NCI-H2196 (cell line): Measurements from ENCODE around the gene PCED1A.
"Not testable (repeated sequence)": the region's sequence is repeated elsewhere in the genome, so short reads cannot be mapped to it uniquely, and the experiment has no call there.

ENCODE experiments used
- DNase-seq: peaks from one replicate; lab custom pipeline; 2025; ENCODE audit not compliant: unreplicated experiment; lab: John Stamatoyannopoulos, UW

PCED1A gene

DNA sequence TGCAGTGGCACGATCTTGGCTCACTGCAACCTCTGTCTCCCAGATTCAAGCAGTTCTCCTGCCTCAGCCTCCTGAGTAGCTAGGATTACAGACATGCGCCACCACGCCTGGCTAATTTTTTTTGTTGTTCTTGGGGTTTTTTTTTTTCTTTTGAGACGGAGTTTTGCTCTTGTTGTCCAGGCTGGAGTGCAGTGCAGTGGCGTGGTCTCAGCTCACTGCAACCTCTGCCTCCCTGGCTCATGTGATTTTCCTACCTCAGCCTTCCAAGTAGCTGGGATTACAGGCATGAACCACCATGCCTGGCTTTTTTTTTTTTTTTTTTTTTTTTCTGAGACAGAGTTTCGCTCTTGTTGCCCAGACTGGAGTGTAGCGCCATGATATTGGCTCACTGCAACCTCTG lies 9.2 kb downstream of the PCED1A start:
- DNase-seq: not testable (repeated sequence)

- no peak for DNase-seq
These were observed 11.1 kb downstream of the PCED1A start for GRCh38 chr20:2829376-2829775.

GRCh38 chr20:2826655-2827054 lies 13.8 kb downstream of the PCED1A start:
- DNase-seq: no peak

DNA sequence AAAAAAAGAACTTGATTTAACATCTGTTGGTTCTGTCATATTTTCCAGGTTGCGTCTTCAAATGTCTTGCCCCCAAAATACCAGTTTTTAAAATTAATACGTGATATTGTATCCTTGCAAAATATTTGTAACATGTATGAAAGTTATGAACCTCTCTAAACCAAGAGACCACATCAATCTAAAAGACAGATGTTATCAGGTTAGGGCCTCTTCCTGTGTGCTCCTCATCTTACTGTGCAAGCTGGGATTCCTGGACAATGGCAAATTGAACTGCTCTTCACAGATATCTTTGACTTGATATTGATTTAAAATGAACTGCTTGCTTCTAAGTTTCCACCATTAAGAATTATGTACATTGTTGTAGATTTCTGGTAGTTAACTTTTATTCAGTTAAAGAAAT lies 14.7 kb downstream of the PCED1A start:
- DNase-seq: no peak

DNA sequence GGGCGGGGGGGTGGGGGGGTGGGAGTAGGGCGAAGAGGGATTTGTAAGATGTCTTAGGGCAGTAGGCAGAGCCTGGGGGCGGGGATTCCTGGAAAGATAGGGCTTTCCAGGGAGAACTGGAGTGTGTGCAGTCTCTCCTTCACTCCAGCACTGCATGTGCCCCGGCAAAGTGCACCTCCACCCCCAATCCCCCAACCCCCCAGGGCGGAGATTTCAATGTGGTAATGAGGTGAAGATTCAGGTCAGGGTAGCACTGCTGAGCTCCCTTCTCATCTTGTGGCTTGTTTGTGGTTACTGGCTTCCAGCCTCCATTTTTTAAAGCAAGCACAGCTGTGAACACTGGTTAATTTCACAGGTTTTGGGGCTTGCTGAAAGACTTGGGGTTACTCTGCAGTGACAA lies 18.4 kb downstream of the PCED1A start:
- DNase-seq: no peak

DNA sequence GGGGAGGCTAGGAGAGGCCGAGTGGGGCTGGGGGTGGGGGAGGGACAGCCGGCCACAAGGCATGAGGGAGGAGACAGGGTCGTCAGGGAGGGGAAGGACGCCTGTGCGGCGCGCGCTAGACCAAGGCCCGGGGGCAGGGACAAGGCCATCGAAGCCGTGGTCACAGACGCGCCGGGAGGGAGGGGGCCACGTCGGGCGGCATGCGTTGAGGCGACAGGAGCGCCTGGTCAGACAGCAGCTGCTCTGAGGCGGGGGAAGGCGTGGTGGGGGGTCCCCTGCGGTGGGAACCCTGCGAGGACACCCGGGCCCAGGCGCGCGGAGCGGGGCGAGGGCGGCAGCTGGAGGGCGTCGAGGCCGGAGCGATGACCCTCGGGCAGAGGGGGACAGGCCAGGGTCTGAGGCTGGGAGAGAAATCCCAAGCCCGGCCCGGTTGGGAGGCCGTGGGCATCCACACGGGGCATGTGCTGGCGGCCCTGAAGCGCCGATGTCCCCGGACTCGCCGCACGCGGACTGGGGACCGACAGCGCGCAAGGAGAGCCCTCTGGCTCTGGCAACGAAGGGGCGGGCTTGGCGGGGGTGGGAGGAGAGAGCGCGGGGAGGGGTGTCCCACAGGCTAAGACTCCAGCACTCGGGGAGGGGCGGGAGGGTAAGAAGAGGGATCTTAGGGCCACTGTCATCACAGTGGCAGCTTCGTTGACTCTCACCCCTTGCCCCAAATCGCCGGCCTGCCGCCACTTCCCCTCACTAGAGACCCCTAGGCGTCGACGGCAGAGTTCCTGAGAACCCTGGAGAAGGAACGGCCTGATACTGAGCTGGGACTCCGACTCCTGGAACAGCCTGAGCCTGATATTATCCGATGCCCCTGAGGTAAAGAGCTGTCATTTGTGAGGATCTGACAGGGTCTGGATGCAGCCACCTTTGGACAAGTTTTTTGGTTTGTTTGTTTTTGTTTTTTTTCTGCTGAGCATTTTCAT lies 19.3 kb downstream of the PCED1A start:
- DNase-seq: no peak

DNA sequence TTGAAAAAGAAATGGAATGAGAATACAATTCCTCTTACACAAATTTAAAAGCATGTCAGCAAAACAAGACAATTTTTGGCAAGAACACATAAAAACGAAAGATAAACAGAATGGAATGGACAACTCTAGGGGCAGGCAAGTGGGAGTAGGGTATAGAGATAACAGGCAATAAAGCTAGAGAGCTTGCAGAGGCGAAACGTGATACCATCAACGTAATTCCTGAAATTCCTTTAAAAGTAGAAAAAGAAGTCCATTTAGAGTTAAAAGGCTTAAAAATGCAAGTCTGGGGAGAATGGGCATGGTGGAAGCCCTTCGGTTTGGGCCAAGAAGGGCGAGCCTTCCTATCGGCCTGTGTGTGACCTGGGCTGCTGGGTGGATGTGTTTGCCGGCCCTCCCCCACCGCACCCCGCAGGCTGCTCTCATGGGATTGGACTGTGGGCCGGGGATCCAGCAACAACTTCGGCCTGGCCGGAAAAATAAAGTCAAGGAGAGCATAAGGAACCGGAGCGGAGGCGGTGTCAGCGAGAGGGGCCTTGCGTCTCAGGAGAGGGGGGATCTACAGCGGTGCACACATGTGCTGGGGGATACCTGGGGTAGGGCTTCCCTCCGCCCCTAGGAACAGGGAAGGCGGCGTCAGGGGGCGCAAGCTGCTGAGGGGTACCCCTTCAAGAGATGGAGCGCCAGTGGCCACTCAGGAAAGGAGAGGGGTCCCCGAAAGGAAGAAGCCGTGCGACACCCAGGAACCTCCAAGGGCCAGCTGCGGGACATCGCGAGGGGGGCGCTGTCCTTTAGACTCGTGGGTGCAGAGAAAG lies 20.2 kb downstream of the PCED1A start:
- DNase-seq: no peak

GRCh38 chr20:2817891-2818595 lies 22.4 kb downstream of the PCED1A start:
- DNase-seq: no peak

GRCh38 chr20:2817341-2817726 lies 23.1 kb downstream of the PCED1A start:
- no peak for DNase-seq

DNA sequence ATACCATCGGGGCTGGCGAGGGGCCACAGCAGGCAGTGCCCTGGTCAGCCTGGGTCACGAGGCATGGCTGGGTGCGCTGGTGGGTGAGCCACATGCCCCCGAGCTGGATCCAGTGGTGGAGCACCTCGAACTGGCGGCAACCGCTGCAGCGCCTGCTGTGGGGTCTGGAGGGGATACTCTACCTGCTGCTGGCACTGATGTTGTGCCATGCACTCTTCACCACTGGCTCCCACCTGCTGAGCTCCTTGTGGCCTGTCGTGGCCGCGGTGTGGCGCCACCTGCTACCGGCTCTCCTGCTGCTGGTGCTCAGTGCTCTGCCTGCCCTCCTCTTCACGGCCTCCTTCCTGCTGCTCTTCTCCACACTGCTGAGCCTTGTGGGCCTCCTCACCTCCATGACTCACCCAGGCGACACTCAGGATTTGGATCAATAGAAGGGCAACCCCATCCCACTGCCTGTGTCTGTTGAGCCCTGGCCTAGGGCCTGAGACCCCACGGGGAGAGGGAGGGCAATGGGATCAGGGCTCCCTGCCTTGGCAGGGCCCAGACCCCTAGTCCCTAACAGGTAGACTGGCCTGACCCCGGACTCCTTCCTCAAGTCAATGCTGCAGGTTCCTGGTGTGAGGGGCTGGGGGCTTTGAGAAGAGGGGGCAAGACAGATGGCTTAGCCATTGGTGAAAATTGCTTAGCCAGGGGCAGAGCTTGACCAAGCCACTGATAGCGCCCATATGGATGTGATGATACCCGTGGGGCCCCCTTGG lies 23.7 kb downstream of the PCED1A start:
- DNase-seq: no peak

DNA sequence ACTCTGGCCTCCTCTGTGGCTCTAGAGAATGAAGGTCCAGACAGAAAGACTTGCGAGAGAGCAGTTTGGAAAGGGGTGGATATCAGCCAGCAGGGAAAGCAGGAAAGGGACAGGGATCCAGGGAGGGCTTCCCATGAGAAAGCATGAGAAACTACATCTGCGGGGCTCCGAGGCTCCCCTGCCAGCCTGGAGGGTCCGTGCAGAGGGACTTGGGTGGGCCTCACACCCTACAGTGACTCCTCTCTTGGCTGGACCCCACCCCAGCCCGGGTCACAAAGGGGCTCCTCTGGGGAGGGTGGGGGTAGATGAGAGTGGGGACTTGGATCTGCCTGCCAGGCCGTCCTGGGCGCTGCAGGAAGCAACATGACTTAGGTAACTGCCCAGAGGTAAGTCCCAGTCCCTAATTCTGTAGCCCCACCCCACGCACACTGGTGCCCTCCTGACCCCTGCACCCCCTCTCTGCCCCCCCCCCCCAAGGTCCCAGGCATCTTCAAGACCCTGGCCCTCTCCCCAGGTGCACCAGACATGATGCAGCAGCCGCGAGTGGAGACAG lies 24.3 kb downstream of the PCED1A start, which contains the start of gene TMEM239:
Gene TMEM239, plus strand, starts transcription at position 335 of the 553 bp plus-strand sequence. Its CDS starts 191 bp downstream, at position 526.
- no peak for DNase-seq

DNA sequence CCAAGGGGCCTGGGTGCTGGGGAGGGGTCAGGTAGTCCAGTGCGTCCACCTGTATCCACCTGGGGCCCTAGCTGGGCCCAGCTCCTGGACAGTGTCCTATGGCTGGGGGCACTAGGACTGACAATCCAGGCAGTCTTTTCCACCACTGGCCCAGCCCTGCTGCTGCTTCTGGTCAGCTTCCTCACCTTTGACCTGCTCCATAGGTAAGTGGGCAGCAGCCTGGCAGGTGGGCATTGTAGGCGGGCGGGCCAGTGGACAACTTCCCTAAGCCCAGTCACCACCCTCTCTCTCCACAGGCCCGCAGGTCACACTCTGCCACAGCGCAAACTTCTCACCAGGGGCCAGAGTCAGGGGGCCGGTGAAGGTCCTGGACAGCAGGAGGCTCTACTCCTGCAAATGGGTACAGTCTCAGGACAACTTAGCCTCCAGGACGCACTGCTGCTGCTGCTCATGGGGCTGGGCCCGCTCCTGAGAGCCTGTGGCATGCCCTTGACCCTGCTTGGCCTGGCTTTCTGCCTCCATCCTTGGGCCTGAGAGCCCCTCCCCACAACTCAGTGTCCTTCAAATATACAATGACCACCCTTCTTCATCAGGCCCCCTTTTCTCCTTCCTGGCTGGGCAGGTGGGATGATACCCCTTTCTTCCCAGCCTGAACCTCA lies 25.1 kb downstream of the PCED1A start:
- no peak for DNase-seq

GRCh38 chr20:2814587-2815051 lies 25.8 kb downstream of the PCED1A start, which contains the start of gene C20orf141:
C20orf141 (plus strand) TSS chr20:2814987; CDS start chr20:2815185, 198 bp downstream.
- DNase-seq: no peak

DNA sequence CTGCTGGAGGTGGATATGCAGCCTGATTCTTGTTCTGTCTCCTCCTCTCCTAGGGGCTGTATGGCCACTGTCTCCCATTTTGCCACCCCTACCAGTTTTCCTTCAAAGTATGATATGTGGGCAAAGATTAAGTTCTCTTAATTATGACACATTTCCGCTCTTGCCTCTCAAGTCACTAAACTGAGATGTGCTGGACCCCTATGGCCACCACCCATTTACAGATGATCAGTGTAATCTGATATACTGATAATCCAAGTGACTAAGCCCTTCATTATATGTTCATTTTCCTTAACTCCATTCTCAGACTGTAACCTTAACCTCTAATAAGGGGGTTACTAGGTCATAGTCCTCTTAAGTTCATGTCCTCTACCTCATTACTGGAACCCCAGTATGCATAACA lies 26.4 kb downstream of the PCED1A start:
- no peak for DNase-seq

GRCh38 chr20:2812189-2812588 lies 28.3 kb downstream of the PCED1A start:
- DNase-seq: no peak

DNA sequence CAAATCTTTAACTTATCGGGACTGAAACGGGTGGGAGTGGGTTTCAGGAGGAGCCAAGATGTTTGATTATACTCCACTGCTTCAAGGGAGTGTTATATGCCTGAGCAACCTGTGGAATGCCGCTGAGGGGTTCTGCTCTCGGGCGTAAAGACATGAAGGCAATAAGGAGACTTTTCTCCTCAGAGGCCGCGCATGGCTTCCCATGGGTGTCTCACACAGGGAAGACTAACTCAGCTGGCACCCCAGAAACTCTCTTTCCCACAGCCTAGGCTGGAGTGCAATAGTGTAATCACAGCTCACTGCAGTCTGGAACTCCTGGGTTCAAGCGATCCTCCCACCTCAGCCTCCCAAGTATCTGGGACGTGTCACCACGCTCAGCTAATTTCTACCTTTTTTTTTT lies 30.8 kb downstream of the PCED1A start:
- DNase-seq: no peak

DNA sequence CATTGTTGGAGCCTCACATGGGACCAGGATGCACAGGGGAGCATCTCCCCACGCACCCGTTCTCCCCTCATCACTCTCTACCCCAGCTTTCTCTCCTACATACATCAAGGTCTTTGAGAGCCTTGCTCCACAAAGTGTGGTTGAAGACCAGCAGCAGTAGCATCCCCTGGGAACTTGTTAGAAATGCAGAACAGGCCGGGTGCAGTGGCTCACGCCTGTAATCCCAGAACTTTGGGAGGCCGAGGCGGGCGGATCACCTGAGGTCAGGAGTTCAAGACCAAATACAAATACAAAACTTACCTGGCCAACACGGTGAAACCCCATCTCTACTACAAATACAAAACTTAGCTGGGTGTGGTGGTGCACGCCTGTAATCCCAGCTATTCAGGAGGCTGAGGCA lies 32.5 kb downstream of the PCED1A start:
- DNase-seq: not testable (repeated sequence)

DNA sequence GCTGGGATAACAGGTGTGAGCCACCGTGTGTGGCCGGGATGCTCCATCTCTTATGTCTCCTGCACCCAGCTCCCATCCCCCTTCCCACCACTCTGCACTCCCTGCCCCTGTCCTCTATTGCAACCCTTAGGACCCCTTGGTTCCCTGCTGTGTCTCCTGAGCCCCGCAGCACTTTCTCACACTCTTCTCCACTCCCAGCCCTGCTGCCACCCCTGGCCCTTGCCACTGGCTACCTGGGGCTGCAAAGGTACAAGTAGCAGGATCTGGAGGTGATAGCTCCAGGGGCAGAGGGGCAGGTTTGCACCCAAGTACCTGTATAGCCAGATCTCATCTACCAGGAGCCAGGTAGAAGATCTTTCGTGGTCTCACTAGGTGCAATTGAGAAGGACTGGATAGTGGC lies 33.4 kb downstream of the PCED1A start:
- DNase-seq: no peak

DNA sequence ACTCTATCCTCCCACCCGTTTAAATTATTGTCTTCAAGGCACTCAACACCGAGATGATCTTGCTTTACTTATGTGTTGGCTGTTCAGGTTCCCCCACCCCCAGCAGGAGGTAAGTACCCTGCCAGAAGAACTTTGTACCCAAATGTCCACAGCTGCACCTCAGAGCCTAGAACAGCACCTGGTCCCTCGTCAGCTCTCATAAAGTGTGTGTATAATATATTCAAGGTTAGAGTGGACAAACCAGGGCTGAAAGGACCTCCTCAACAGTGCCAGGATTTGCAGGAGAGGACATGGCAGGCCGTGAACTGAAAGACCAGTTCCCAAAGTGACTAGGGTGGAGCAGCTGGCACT lies 34.1 kb downstream of the PCED1A start:
- DNase-seq: no peak
